AG09319 (cell line): ENCODE measurements around the gene CAPN1.

Experiments used
- DNase-seq: peaks from one replicate; pipeline ENCODE4 v3.0.0-alpha.2; 2010; ENCODE audit warnings: low read depth; ENCODE audit errors: extremely low read depth
- CTCF ChIP-seq: IDR thresholded peaks from 2 replicates; pipeline ENCODE4 v1.5.1; 2011; ENCODE audit warnings: low read depth, mild to moderate bottlenecking, inconsistent platforms, low read length, moderate library complexity

Gene CAPN1

GRCh38 chr11:65163684-65164083 is 18.0 kb upstream of the CAPN1 start:
- DNase-seq: no peak
- TF ChIP-seq CTCF: no peak

GRCh38 chr11:65165410-65166317 is 16.1 kb upstream of the CAPN1 start:
- no peak for TF ChIP-seq CTCF

GRCh38 chr11:65166893-65167292 is 14.8 kb upstream of the CAPN1 start:
- no peak for DNase-seq
- TF ChIP-seq CTCF: no peak

More at GRCh38 chr11:65165410-65166317, 16.1 kb upstream of the CAPN1 start:
- DNase-seq: no peak

GRCh38 chr11:65167656-65168055 is 14.1 kb upstream of the CAPN1 start:
- no peak for TF ChIP-seq CTCF
- DNase-seq: no peak

- no peak for TF ChIP-seq CTCF
- DNase-seq: no peak
These were observed 12.5 kb upstream of the CAPN1 start for GRCh38 chr11:65169164-65169641.

- no peak for DNase-seq
These were observed 11.6 kb upstream of the CAPN1 start, which contains the start of gene SPDYC for GRCh38 chr11:65170058-65170534. SPDYC (plus strand) TSS chr11:65170233; CDS start chr11:65171358, 1,125 bp downstream.

More at GRCh38 chr11:65170058-65170534, 11.6 kb upstream of the CAPN1 start, which contains the start of gene SPDYC:
- no peak for TF ChIP-seq CTCF
